ENCODE data around the gene BCAP31. TPM values are rescaled to one million over a fixed set of nuclear protein-coding genes. Genes with fewer than 3 reads are reported as not detected.

The BCAP31 gene
- total RNA-seq, 1 experiment from 2014 or later, result 138 TPM

- no peak overlapping the region for H4K8ac ChIP-seq (replicated peaks; ENCODE audit: insufficient read length, low read depth, low read length)
- Mint-ChIP-seq H3K4me3 (no peak overlapping the region), H3K36me3 (ENCODE audit: insufficient read depth in 1 of 3, low read depth in 3 of 3) (peaks cover 7 to 32% (median 18%) of the 10 kb centered on the region in 3 experiments), H3K27me3 (ENCODE audit: low read depth) (no peaks in the 10 kb centered on the region), H3K4me1 (peaks cover 7 to 8% of the 10 kb centered on the region in 2 experiments), H3K9me3 (peaks cover 74 to 83% of the 10 kb centered on the region in 2 experiments), H3K27ac (no peak overlapping the region)
- no peak overlapping the region for H2AFZ ChIP-seq (ENCODE audit: low read length)
- H3K14ac ChIP-seq (ENCODE audit: insufficient read depth, low read length), result no peak overlapping the region
- no peaks in the 10 kb centered on the region for H3K23me2 ChIP-seq (ENCODE audit: insufficient read length, low read depth, low read length, poor library complexity, severe bottlenecking)
- H3K56ac ChIP-seq (ENCODE audit: insufficient read length, low read depth, low read length), result no peak overlapping the region
- H4K20me1 ChIP-seq (ENCODE audit: control insufficient read depth, insufficient read depth, insufficient read length), result no peaks in the 10 kb centered on the region
- H3T11ph ChIP-seq (ENCODE audit: low read length), result no peak overlapping the region
- no peak overlapping the region for H3K9ac ChIP-seq (ENCODE audit: extremely low read depth, insufficient read length, low read length)
- H3K79me2 ChIP-seq (ENCODE audit: insufficient read depth, low read length), result no peaks in the 10 kb centered on the region
- peaks cover 24% of the 10 kb centered on the region for H3K9me3 ChIP-seq (ENCODE audit: control insufficient read depth, low read depth, low read length)
- no peak overlapping the region for H3K27ac ChIP-seq (ENCODE audit: insufficient read length, low read depth, low read length)
- no peaks in the 10 kb centered on the region for H3K27me3 ChIP-seq (ENCODE audit: insufficient read depth, low read length)
- no peak overlapping the region for H2BK120ac ChIP-seq (ENCODE audit: low read depth, low read length, poor library complexity, severe bottlenecking)
- no peak overlapping the region for H2AK5ac ChIP-seq (ENCODE audit: insufficient read length, low read length)
- no peak overlapping the region for H2BK15ac ChIP-seq (ENCODE audit: low read depth, low read length)
- H2BK20ac ChIP-seq (ENCODE audit: low read depth, low read length, poor library complexity, severe bottlenecking), result no peak overlapping the region
- H4K91ac ChIP-seq (ENCODE audit: insufficient read length, low read depth, low read length), result no peak overlapping the region
- H3K4me2 ChIP-seq (ENCODE audit: insufficient read depth, insufficient read length, low read length), result no peak overlapping the region
- H2BK12ac ChIP-seq (ENCODE audit: insufficient read length, low read depth, low read length), result no peak overlapping the region
- H3K4me1 ChIP-seq (ENCODE audit: insufficient read depth, low read length), result no peaks in the 10 kb centered on the region
- TF ChIP-seq, protein P1, sequence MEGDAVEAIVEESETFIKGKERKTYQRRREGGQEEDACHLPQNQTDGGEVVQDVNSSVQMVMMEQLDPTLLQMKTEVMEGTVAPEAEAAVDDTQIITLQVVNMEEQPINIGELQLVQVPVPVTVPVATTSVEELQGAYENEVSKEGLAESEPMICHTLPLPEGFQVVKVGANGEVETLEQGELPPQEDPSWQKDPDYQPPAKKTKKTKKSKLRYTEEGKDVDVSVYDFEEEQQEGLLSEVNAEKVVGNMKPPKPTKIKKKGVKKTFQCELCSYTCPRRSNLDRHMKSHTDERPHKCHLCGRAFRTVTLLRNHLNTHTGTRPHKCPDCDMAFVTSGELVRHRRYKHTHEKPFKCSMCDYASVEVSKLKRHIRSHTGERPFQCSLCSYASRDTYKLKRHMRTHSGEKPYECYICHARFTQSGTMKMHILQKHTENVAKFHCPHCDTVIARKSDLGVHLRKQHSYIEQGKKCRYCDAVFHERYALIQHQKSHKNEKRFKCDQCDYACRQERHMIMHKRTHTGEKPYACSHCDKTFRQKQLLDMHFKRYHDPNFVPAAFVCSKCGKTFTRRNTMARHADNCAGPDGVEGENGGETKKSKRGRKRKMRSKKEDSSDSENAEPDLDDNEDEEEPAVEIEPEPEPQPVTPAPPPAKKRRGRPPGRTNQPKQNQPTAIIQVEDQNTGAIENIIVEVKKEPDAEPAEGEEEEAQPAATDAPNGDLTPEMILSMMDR (conservative IDR thresholded peaks at IDR 0.05), result no peak
- WGBS (ENCODE audit: extremely low coverage, insufficient read length, low lambda C conversion rate), result no CpG with 5 or more reads among the region's 15 CpGs
- no peak overlapping the region for H3K18ac ChIP-seq (ENCODE audit: insufficient read length, low read depth, low read length)
- no peak overlapping the region for H4K5ac ChIP-seq (ENCODE audit: insufficient read length, low read depth, low read length)
- no peak overlapping the region for H2BK5ac ChIP-seq (ENCODE audit: insufficient read length, low read length)
- DNase-seq, result no peak
- no peak overlapping the region for H3K4ac ChIP-seq (ENCODE audit: low read depth, low read length)
- H3K23ac ChIP-seq (ENCODE audit: insufficient read length, low read depth, low read length), result no peak overlapping the region
- no peaks in the 10 kb centered on the region for H3K79me1 ChIP-seq (ENCODE audit: insufficient read depth, low read depth, low read length, poor library complexity, severe bottlenecking)
These were observed 12.8 kb upstream of the BCAP31 start for GRCh38 chrX:153736871-153737441.
